Measurements from ENCODE around the gene SLC37A4.

DNA sequence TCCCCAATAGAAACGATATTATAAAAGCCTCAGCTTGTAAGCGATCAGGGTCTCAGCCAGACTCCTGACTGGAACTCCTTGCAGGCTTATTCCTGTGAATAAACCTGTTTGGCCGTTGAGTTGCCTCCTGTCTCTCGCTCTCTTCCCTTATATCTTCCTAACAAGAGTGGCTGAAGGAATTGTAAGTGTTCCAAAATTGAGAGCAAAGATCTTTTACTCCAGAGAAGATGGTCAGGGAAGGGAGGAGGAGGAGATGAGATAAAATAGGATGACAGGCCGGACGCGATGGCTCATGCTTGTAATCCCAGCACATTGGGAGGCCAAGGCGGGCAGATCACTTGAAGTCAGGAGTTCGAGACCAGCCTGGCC is 1.2 kb upstream of the SLC37A4 start:
- TF ChIP-seq, protein P1, sequence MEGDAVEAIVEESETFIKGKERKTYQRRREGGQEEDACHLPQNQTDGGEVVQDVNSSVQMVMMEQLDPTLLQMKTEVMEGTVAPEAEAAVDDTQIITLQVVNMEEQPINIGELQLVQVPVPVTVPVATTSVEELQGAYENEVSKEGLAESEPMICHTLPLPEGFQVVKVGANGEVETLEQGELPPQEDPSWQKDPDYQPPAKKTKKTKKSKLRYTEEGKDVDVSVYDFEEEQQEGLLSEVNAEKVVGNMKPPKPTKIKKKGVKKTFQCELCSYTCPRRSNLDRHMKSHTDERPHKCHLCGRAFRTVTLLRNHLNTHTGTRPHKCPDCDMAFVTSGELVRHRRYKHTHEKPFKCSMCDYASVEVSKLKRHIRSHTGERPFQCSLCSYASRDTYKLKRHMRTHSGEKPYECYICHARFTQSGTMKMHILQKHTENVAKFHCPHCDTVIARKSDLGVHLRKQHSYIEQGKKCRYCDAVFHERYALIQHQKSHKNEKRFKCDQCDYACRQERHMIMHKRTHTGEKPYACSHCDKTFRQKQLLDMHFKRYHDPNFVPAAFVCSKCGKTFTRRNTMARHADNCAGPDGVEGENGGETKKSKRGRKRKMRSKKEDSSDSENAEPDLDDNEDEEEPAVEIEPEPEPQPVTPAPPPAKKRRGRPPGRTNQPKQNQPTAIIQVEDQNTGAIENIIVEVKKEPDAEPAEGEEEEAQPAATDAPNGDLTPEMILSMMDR (IDR thresholded peaks at IDR 0.05), result no peak
- TF ChIP-seq POLR2A (IDR thresholded peaks at IDR 0.05), result no peak

Data from esophagus squamous epithelium (tissue), 4 donors.